Liver (tissue), 9 donors: ENCODE measurements around the gene CTNNA1. TPM values are rescaled to one million over a fixed set of nuclear protein-coding genes. Genes with fewer than 3 reads are reported as not detected.

ENCODE experiments used
- DNase-seq: peaks from one replicate; pipeline ENCODE4 v3.0.0-alpha.2; 2017; ENCODE audit warnings: low spot score
- H3K27ac ChIP-seq, 2 donors: one replicate each; pipeline ENCODE4 v1.7.0; 2013; ENCODE audit warnings: inconsistent platforms in 2 of 2, low read length in 2 of 2, control low read depth in 1 of 2, low read depth in 1 of 2, mild to moderate bottlenecking in 1 of 2
- H3K27me3 ChIP-seq, 4 donors: one replicate each; pipeline versions ENCODE4 v1.6.1 to v1.7.0; 2013; ENCODE audit warnings: low read length in 3 of 4, inconsistent platforms in 1 of 4, mild to moderate bottlenecking in 1 of 4, moderate library complexity in 1 of 4; ENCODE audit not compliant: control insufficient read depth in 4 of 4, insufficient read depth in 4 of 4
- H3K36me3 ChIP-seq, 4 donors: one replicate each; pipeline versions ENCODE4 v1.6.1 to v1.7.0; 2013; ENCODE audit warnings: low read length in 3 of 4, mild to moderate bottlenecking in 3 of 4, low read depth in 1 of 4, moderate library complexity in 1 of 4; ENCODE audit not compliant: control insufficient read depth in 4 of 4, insufficient read depth in 3 of 4
- H3K4me1 ChIP-seq, 4 donors: one replicate each; pipeline versions ENCODE4 v1.6.1 to v1.7.0; 2013; ENCODE audit warnings: low read length in 3 of 4, mild to moderate bottlenecking in 3 of 4, moderate library complexity in 1 of 4; ENCODE audit not compliant: control insufficient read depth in 4 of 4, insufficient read depth in 4 of 4
- H3K4me3 ChIP-seq, 3 donors: one replicate each; pipeline versions ENCODE4 v1.6.1 to v1.7.0; 2013; ENCODE audit warnings: low read length in 3 of 3, control low read depth in 1 of 3, low read depth in 1 of 3, mild to moderate bottlenecking in 1 of 3
- H3K9ac ChIP-seq, 2 donors: one replicate each; pipeline ENCODE4 v1.7.0; 2013; ENCODE audit warnings: low read length in 2 of 2, mild to moderate bottlenecking in 2 of 2, moderate library complexity in 2 of 2, control low read depth in 1 of 2, low read depth in 1 of 2
- H3K9me3 ChIP-seq, 4 donors: one replicate each; pipeline versions ENCODE4 v1.6.1 to v1.7.0; 2013; ENCODE audit warnings: low read length in 3 of 4; ENCODE audit not compliant: control insufficient read depth in 4 of 4
- EGR1 ChIP-seq, 2 donors: IDR thresholded peaks; 2 replicates each; pipeline ENCODE4 v1.6.1; 2016 to 2018; ENCODE audit warnings: antibody characterized with exemption in 2 of 2, low read depth in 2 of 2
- FOXA2 ChIP-seq: IDR thresholded peaks from 2 replicates; pipeline ENCODE4 v1.6.1; 2016; ENCODE audit warnings: antibody characterized with exemption
- GABPA ChIP-seq, 2 donors: IDR thresholded peaks in 1 of 2; conservative IDR thresholded peaks in 1 of 2; 2 replicates each; pipeline ENCODE4 v1.6.1; 2016; ENCODE audit warnings: antibody characterized with exemption in 2 of 2, mild to moderate bottlenecking in 1 of 2, moderate library complexity in 1 of 2
- HNF4A ChIP-seq, 2 donors: conservative IDR thresholded peaks; 2 replicates each; pipeline ENCODE4 v1.6.1; 2016; ENCODE audit warnings: antibody characterized with exemption in 2 of 2, mild to moderate bottlenecking in 2 of 2
- HNF4G ChIP-seq: IDR thresholded peaks from 2 replicates; pipeline ENCODE4 v1.6.1; 2016; ENCODE audit warnings: antibody characterized with exemption
- JUND ChIP-seq, 2 donors: IDR thresholded peaks; 2 replicates each; pipeline ENCODE4 v1.6.1; 2016; ENCODE audit warnings: antibody characterized with exemption in 2 of 2
- NR2F2 ChIP-seq: IDR thresholded peaks from 2 replicates; pipeline ENCODE4 v1.6.1; 2016; ENCODE audit warnings: antibody characterized with exemption
- RAD21 ChIP-seq, 2 donors: IDR thresholded peaks; 2 replicates each; pipeline ENCODE4 v1.6.1; 2016; ENCODE audit warnings: antibody characterized with exemption in 2 of 2, mild to moderate bottlenecking in 2 of 2
- RXRA ChIP-seq, 2 donors: IDR thresholded peaks; 2 replicates each; pipeline ENCODE4 v1.6.1; 2017 to 2018; ENCODE audit warnings: antibody characterized with exemption in 2 of 2, mild to moderate bottlenecking in 1 of 2
- SP1 ChIP-seq: IDR thresholded peaks from 2 replicates; pipeline ENCODE4 v1.6.1; 2018; ENCODE audit warnings: antibody characterized with exemption, mild to moderate bottlenecking
- TAF1 ChIP-seq: conservative IDR thresholded peaks from 2 replicates; pipeline ENCODE4 v1.6.1; 2016; ENCODE audit warnings: antibody characterized with exemption, mild to moderate bottlenecking
- YY1 ChIP-seq: IDR thresholded peaks from 2 replicates; pipeline ENCODE4 v1.6.1; 2016; ENCODE audit warnings: antibody characterized with exemption, mild to moderate bottlenecking
- WGBS: extraction: QIAGEN DNeasy Blood & Tissue Kit; methylation state at CpG from one replicate; pipeline ENCODE4 v1.1.7; 2013; 5-methylcytosine and 5-hydroxymethylcytosine counted together
- polyA plus RNA-seq, 2 donors: library from polyadenylated mRNA; stranded (reverse) in 1 of 2; unstranded in 1 of 2; fragments of 200-250 nt in 1 of 2; fragments of >200 nt in 1 of 2; fragmentation: Nextera tagmentation in 1 of 2; extraction: Ambion mirVana in 1 of 2; gene quantifications; one replicate each; pipeline versions ENCODE4 v1.2.1 to v1.2.3, GENCODE V29; 2013 to 2015
- total RNA-seq, 2 donors: library from RNA; depleted of rRNA; stranded (reverse); fragments of >200 nt; gene quantifications; one replicate each; pipeline ENCODE4 v1.2.3, GENCODE V29; 2014
- TF ChIP-seq, protein P1 (sequence below): IDR thresholded peaks from 2 replicates; pipeline ENCODE4 v1.6.1; 2016; ENCODE audit warnings: antibody characterized with exemption
- TF ChIP-seq, protein P2 (sequence below): fragments of 150-350 bp; IDR thresholded peaks from 2 replicates; pipeline ENCODE4 v1.5.1; 2017; ENCODE audit warnings: improper control_type of control experiment, low read depth, low read length; ENCODE audit not compliant: missing input control
- TF ChIP-seq, protein P3 (sequence below): IDR thresholded peaks from 2 replicates; pipeline ENCODE4 v1.6.1; 2016; ENCODE audit warnings: antibody characterized with exemption, mild to moderate bottlenecking
- TF ChIP-seq, protein P4 (sequence below): IDR thresholded peaks from 2 replicates; pipeline ENCODE4 v1.6.1; 2016; ENCODE audit warnings: antibody characterized with exemption
- TF ChIP-seq, protein P5 (sequence below): IDR thresholded peaks from 2 replicates; pipeline ENCODE4 v1.6.1; 2016; ENCODE audit warnings: antibody characterized with exemption
- donor health status: healthy.
- donor health status: healthy.
- donor health status: healthy.
- donor health status: healthy.
- donor health status: healthy.

The CTNNA1 gene
- total and polyA plus RNA-seq, 4 donors = 39.9 to 150 (median 103) TPM

DNA sequence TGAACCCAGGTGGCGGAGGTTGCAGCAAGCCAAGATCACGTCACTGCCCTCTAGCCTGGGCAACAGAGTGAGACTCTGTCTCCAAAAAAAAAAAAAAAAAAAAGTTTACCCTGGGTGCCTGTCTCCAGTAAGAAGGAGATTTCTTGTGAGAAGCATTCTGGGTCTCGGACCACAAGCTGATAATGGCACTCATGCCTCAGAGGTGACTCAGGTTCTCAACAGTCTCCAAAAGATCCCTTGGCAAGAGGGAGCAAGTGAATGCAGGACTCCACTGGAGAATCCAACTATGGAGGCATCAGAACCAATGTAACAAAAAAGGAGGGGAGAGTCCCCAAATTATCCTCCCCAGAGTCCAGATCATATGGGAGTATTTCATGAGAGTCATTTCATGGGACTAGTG, 227.9 kb downstream of the CTNNA1 start:
- no peaks in the 10 kb centered on the region for H3K9me3 ChIP-seq
- DNase-seq = no peak
- H3K4me1 ChIP-seq = no peaks in the 10 kb centered on the region
- no peak overlapping the region for H3K27ac ChIP-seq
- H3K36me3 ChIP-seq = peaks cover 0 to 3% (median 0%) of the 10 kb centered on the region in 4 donors
- no peak for TF ChIP-seq FOXA2
- TF ChIP-seq EGR1 (IDR thresholded peaks at IDR 0.05; ENCODE audit: low read depth in 2 of 2) = no peak
- TF ChIP-seq RXRA (IDR thresholded peaks at IDR 0.05) = no peak
- TF ChIP-seq, protein P1, sequence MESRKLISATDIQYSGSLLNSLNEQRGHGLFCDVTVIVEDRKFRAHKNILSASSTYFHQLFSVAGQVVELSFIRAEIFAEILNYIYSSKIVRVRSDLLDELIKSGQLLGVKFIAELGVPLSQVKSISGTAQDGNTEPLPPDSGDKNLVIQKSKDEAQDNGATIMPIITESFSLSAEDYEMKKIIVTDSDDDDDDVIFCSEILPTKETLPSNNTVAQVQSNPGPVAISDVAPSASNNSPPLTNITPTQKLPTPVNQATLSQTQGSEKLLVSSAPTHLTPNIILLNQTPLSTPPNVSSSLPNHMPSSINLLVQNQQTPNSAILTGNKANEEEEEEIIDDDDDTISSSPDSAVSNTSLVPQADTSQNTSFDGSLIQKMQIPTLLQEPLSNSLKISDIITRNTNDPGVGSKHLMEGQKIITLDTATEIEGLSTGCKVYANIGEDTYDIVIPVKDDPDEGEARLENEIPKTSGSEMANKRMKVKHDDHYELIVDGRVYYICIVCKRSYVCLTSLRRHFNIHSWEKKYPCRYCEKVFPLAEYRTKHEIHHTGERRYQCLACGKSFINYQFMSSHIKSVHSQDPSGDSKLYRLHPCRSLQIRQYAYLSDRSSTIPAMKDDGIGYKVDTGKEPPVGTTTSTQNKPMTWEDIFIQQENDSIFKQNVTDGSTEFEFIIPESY = no peak
- H3K9ac ChIP-seq = no peak overlapping the region
- WGBS = 93% methylated on average over 3 of the region's 3 CpGs
- no peak overlapping the region for H3K4me3 ChIP-seq
- no peaks in the 10 kb centered on the region for H3K27me3 ChIP-seq

DNA sequence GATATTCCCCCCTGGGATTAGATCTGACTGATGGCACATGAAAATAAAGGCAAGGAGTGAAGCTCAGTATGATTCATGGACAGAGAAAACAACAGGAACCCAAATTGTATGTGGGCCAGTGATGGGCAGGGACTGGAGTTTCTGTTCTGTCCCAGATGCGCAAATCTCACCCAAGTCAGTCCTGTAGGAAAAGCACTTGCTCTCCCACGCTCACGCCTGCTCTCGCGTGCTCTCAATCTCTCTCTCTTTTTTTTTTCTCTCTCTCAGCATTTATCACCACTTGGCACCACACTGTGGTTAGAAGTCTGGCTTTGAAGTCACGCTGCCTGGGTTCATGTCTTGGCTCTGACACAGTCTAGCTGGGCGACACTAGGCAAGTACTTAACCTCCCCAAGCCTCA, 228.4 kb downstream of the CTNNA1 start:
- Histone ChIP-seq H3K9ac (no peak overlapping the region), H3K27ac (no peak overlapping the region), H3K9me3 (no peaks in the 10 kb centered on the region), H3K36me3 (peaks cover 0 to 3% (median 0%) of the 10 kb centered on the region in 4 donors), H3K4me1 (no peaks in the 10 kb centered on the region), H3K27me3 (no peaks in the 10 kb centered on the region), H3K4me3 (no peak overlapping the region)
- DNase-seq = no peak
- 91% methylated on average over 7 of the region's 7 CpGs for WGBS
- TF ChIP-seq, protein P2, sequence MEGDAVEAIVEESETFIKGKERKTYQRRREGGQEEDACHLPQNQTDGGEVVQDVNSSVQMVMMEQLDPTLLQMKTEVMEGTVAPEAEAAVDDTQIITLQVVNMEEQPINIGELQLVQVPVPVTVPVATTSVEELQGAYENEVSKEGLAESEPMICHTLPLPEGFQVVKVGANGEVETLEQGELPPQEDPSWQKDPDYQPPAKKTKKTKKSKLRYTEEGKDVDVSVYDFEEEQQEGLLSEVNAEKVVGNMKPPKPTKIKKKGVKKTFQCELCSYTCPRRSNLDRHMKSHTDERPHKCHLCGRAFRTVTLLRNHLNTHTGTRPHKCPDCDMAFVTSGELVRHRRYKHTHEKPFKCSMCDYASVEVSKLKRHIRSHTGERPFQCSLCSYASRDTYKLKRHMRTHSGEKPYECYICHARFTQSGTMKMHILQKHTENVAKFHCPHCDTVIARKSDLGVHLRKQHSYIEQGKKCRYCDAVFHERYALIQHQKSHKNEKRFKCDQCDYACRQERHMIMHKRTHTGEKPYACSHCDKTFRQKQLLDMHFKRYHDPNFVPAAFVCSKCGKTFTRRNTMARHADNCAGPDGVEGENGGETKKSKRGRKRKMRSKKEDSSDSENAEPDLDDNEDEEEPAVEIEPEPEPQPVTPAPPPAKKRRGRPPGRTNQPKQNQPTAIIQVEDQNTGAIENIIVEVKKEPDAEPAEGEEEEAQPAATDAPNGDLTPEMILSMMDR = no peak
- no peak for TF ChIP-seq NR2F2
- no peak for TF ChIP-seq YY1
- TF ChIP-seq GABPA (IDR thresholded peaks at IDR 0.05 in 1 of 2, conservative IDR thresholded peaks at IDR 0.05 in 1 of 2) = no peak
- no peak for TF ChIP-seq FOXA2
- no peak for TF ChIP-seq RXRA (IDR thresholded peaks at IDR 0.05)
- no peak for TF ChIP-seq JUND (IDR thresholded peaks at IDR 0.05)
- TF ChIP-seq HNF4A (conservative IDR thresholded peaks at IDR 0.05) = no peak
- no peak for TF ChIP-seq RAD21 (IDR thresholded peaks at IDR 0.05)
- no peak for TF ChIP-seq EGR1 (IDR thresholded peaks at IDR 0.05; ENCODE audit: low read depth in 2 of 2)

DNA sequence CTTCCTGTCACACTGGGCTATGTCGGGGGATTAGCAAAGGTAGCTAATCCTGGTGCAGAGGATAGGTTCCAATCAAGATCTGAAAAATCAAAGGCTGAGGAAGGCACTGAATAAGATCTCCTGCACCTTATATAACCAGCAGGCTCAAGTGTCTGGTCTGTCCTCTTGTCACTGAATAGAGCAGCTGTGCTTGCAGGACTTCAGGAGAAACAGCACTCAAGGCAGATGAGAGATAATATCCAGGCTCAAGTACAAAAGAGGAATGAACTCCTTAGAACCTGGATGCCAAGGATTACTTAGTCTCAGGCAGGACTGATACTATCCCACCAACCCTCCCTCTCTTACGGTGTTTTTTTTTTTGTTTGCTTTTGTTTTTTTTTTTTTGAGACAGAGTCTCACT, 230.8 kb downstream of the CTNNA1 start:
- H3K4me3 ChIP-seq = no peak overlapping the region
- no peaks in the 10 kb centered on the region for H3K4me1 ChIP-seq
- H3K9me3 ChIP-seq = no peaks in the 10 kb centered on the region
- peaks cover 0 to 3% (median 0%) of the 10 kb centered on the region in 4 donors for H3K36me3 ChIP-seq
- H3K9ac ChIP-seq = no peak overlapping the region
- no peaks in the 10 kb centered on the region for H3K27me3 ChIP-seq
- no peak overlapping the region for H3K27ac ChIP-seq
- DNase-seq = no peak
- WGBS = 96% methylated on average over 2 of the region's 2 CpGs
- TF ChIP-seq SP1 = no peak
- no peak for TF ChIP-seq EGR1 (IDR thresholded peaks at IDR 0.05; ENCODE audit: low read depth in 2 of 2)
- TF ChIP-seq RXRA (IDR thresholded peaks at IDR 0.05) = no peak
- TF ChIP-seq, protein P2 = no peak
- TF ChIP-seq TAF1 = no peak
- TF ChIP-seq, protein P3, sequence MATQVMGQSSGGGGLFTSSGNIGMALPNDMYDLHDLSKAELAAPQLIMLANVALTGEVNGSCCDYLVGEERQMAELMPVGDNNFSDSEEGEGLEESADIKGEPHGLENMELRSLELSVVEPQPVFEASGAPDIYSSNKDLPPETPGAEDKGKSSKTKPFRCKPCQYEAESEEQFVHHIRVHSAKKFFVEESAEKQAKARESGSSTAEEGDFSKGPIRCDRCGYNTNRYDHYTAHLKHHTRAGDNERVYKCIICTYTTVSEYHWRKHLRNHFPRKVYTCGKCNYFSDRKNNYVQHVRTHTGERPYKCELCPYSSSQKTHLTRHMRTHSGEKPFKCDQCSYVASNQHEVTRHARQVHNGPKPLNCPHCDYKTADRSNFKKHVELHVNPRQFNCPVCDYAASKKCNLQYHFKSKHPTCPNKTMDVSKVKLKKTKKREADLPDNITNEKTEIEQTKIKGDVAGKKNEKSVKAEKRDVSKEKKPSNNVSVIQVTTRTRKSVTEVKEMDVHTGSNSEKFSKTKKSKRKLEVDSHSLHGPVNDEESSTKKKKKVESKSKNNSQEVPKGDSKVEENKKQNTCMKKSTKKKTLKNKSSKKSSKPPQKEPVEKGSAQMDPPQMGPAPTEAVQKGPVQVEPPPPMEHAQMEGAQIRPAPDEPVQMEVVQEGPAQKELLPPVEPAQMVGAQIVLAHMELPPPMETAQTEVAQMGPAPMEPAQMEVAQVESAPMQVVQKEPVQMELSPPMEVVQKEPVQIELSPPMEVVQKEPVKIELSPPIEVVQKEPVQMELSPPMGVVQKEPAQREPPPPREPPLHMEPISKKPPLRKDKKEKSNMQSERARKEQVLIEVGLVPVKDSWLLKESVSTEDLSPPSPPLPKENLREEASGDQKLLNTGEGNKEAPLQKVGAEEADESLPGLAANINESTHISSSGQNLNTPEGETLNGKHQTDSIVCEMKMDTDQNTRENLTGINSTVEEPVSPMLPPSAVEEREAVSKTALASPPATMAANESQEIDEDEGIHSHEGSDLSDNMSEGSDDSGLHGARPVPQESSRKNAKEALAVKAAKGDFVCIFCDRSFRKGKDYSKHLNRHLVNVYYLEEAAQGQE = no peak
- TF ChIP-seq NR2F2 = no peak
- TF ChIP-seq HNF4A (conservative IDR thresholded peaks at IDR 0.05) = no peak
- no peak for TF ChIP-seq JUND (IDR thresholded peaks at IDR 0.05)
- TF ChIP-seq, protein P4, sequence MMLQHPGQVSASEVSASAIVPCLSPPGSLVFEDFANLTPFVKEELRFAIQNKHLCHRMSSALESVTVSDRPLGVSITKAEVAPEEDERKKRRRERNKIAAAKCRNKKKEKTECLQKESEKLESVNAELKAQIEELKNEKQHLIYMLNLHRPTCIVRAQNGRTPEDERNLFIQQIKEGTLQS = no peak
- TF ChIP-seq GABPA (IDR thresholded peaks at IDR 0.05 in 1 of 2, conservative IDR thresholded peaks at IDR 0.05 in 1 of 2) = no peak
- TF ChIP-seq, protein P5, sequence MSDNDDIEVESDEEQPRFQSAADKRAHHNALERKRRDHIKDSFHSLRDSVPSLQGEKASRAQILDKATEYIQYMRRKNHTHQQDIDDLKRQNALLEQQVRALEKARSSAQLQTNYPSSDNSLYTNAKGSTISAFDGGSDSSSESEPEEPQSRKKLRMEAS = no peak
- TF ChIP-seq RAD21 (IDR thresholded peaks at IDR 0.05) = no peak
- no peak for TF ChIP-seq HNF4G
- no peak for TF ChIP-seq FOXA2
